Hepatic stellate cell (primary cell): ENCODE results near the gene NAGA.

Experiments used
- DNase-seq: peaks from one replicate; pipeline ENCODE4 v3.0.0; 2011; ENCODE audit warnings: low spot score

Gene NAGA

GRCh38 chr22:42039271-42039670 lies 31.3 kb downstream of the NAGA start:
- no peak for DNase-seq

GRCh38 chr22:42035256-42035655 lies 35.4 kb downstream of the NAGA start:
- DNase-seq: no peak

GRCh38 chr22:42033263-42034181 lies 37.1 kb downstream of the NAGA start:
- no peak for DNase-seq

- DNase-seq: no peak
These were observed 43.9 kb downstream of the NAGA start for GRCh38 chr22:42026705-42027104.

GRCh38 chr22:42025421-42025820 lies 45.2 kb downstream of the NAGA start:
- no peak for DNase-seq

- no peak for DNase-seq
These were observed 48.3 kb downstream of the NAGA start for GRCh38 chr22:42022162-42022847.

- DNase-seq: no peak
These were observed 49.0 kb downstream of the NAGA start for GRCh38 chr22:42021571-42021970.

- no peak for DNase-seq
These were observed 52.4 kb downstream of the NAGA start for GRCh38 chr22:42018224-42018623.

GRCh38 chr22:42016111-42016510 lies 54.5 kb downstream of the NAGA start:
- DNase-seq: no peak

- DNase-seq: no peak
These were observed 57.2 kb downstream of the NAGA start for GRCh38 chr22:42013385-42013784.

- no peak for DNase-seq
These were observed 59.8 kb downstream of the NAGA start for GRCh38 chr22:42010778-42011177.
